DOHH2 (cell line): Measurements from ENCODE around the gene TEX26.

ENCODE experiments used
- H3F3A ChIP-seq: fragments of 200-600 bp; sonication (generic), shearing (Covaris generic); 2 replicates; pipeline ENCODE4 v1.6.0; 2016; ENCODE audit warnings: antibody characterized with exemption, mild to moderate bottlenecking; ENCODE audit not compliant: control insufficient read depth, insufficient read depth
- H3K27ac ChIP-seq: fragments of 200-600 bp; sonication (generic); 2 replicates; pipeline ENCODE4 v1.5.1; 2014; ENCODE audit warnings: low read depth, mild to moderate bottlenecking, low read length, moderate library complexity
- H3K27me3 ChIP-seq: fragments of 200-600 bp; sonication (generic); 2 replicates; pipeline ENCODE4 v1.6.1; 2014; ENCODE audit warnings: mild to moderate bottlenecking, low read length, mixed read lengths; ENCODE audit not compliant: control insufficient read depth
- H3K36me3 ChIP-seq: fragments of 200-600 bp; sonication (generic); 2 replicates; pipeline ENCODE4 v1.6.1; 2014; ENCODE audit warnings: mild to moderate bottlenecking, low read length, moderate library complexity, mixed read lengths; ENCODE audit not compliant: control insufficient read depth
- H3K4me1 ChIP-seq: fragments of 200-600 bp; sonication (generic); 2 replicates; pipeline ENCODE4 v1.6.1; 2014; ENCODE audit warnings: mild to moderate bottlenecking, low read length, mixed read lengths; ENCODE audit not compliant: control insufficient read depth
- H3K4me2 ChIP-seq: fragments of 200-600 bp; sonication (generic); 2 replicates; pipeline ENCODE4 v1.6.0; 2014; ENCODE audit warnings: mild to moderate bottlenecking, low read length, moderate library complexity
- H3K4me3 ChIP-seq: fragments of 200-600 bp; sonication (generic); 2 replicates; pipeline ENCODE4 v1.5.1; 2014; ENCODE audit warnings: mild to moderate bottlenecking, low read length, mixed read lengths
- H3K79me2 ChIP-seq: fragments of 200-600 bp; sonication (generic); 2 replicates; pipeline ENCODE4 v1.6.1; 2014; ENCODE audit warnings: mild to moderate bottlenecking, low read length, mixed read lengths; ENCODE audit not compliant: control insufficient read depth
- H3K9me2 ChIP-seq: fragments of 200-600 bp; sonication (generic); replicated peaks from 2 replicates; pipeline ENCODE4 v1.6.1; 2014; ENCODE audit warnings: mild to moderate bottlenecking, low read length, mixed read lengths; ENCODE audit not compliant: control insufficient read depth
- H3K9me3 ChIP-seq: fragments of 200-600 bp; sonication (generic); 2 replicates; pipeline ENCODE4 v1.6.1; 2014; ENCODE audit warnings: antibody characterized with exemption, low read length, mixed read lengths; ENCODE audit not compliant: control insufficient read depth, insufficient read depth
- H4K20me1 ChIP-seq: fragments of 200-600 bp; sonication (generic); 2 replicates; pipeline ENCODE4 v1.6.0; 2014; ENCODE audit warnings: low read depth, mild to moderate bottlenecking, antibody characterized with exemption, low read length, moderate library complexity; ENCODE audit not compliant: control insufficient read depth, insufficient read depth
- CTCF ChIP-seq: fragments of 200-600 bp; sonication (generic); IDR thresholded peaks from one replicate; pipeline ENCODE4 v1.5.1; 2014; ENCODE audit warnings: antibody characterized with exemption, mild to moderate bottlenecking, low read depth, low read length; ENCODE audit not compliant: poor library complexity, severe bottlenecking
- EZH2phosphoT487 ChIP-seq: fragments of 200-600 bp; sonication (generic); IDR thresholded peaks from 2 replicates; pipeline ENCODE4 v1.6.1; 2017; ENCODE audit warnings: borderline replicate concordance, mild to moderate bottlenecking, antibody characterized with exemption, low read length, moderate library complexity, mixed read lengths

The TEX26 gene

DNA sequence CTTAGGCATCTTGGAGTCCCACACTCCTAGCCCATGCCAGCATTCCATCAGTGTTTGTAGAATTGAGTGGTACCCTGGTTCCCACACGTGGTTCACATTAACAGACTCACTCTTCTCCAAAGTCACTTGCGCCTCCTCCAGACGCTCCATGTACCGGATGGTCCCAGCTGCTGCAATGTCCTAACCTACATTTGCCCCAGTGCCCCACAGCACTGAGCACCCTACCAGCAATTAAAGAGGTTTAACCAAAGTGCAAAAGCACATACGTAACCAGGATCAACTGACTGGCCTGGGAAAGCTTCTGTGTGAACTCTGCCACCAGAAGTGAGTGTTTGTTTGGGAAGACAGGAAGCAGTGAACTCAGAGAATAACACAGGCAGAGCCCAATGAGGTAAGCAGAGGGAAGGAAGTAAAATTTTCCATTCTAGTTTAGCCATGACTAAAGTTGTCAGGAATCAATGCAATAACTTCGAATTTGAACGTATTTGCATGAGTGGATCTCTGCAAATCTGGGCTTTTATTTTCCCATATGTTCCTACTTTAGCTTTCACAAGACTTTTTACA, 33.7 kb upstream of the TEX26 start:
- TF ChIP-seq CTCF, result no peak
- TF ChIP-seq EZH2phosphoT487, result no peak
- no peak overlapping the region for H3K4me3 ChIP-seq
- H3K4me2 ChIP-seq, result no peak overlapping the region
- no peaks in the 10 kb centered on the region for H3K36me3 ChIP-seq
- no peaks in the 10 kb centered on the region for H3K79me2 ChIP-seq
- H3K27ac ChIP-seq, result no peak overlapping the region
- H3K9me2 ChIP-seq, result no peaks in the 10 kb centered on the region
- peaks cover 24% of the 10 kb centered on the region; the same call in 1 of the 2 replicates for H3K27me3 ChIP-seq
- no peaks in the 10 kb centered on the region for H3K9me3 ChIP-seq
- no peaks in the 10 kb centered on the region for H3K4me1 ChIP-seq
- H3F3A ChIP-seq, result no peaks in the 10 kb centered on the region
- no peaks in the 10 kb centered on the region for H4K20me1 ChIP-seq

DNA sequence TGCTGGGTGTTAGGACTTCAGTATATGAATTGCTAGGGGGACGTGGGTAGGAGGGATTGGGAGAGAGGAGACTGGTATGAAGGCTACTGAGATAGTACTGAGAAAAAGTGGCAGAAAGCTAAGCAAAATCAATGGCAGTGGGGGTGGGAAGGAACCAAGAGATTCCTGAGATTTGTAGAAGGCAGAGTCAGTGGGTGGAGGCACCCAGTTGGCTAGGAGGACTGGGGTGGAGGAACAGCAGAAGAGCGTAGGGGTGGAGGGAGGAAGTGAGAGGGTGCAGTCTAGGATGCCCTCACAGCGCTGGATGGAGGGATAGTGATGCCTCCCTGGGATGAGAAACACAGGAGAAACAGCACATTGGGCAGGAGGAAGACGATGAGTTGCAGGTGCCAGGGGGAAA, 32.0 kb upstream of the TEX26 start:
- Histone ChIP-seq H3K79me2 (no peaks in the 10 kb centered on the region), H3K4me3 (no peak overlapping the region), H3K27me3 (peaks cover 24% of the 10 kb centered on the region; the same call in 1 of the 2 replicates), H3K4me1 (no peaks in the 10 kb centered on the region), H3K9me2 (no peaks in the 10 kb centered on the region), H3K36me3 (no peaks in the 10 kb centered on the region), H4K20me1 (no peaks in the 10 kb centered on the region), H3K27ac (no peak overlapping the region), H3F3A (no peaks in the 10 kb centered on the region), H3K9me3 (no peaks in the 10 kb centered on the region), H3K4me2 (no peak overlapping the region)
- TF ChIP-seq CTCF, result no peak
- TF ChIP-seq EZH2phosphoT487, result no peak

DNA sequence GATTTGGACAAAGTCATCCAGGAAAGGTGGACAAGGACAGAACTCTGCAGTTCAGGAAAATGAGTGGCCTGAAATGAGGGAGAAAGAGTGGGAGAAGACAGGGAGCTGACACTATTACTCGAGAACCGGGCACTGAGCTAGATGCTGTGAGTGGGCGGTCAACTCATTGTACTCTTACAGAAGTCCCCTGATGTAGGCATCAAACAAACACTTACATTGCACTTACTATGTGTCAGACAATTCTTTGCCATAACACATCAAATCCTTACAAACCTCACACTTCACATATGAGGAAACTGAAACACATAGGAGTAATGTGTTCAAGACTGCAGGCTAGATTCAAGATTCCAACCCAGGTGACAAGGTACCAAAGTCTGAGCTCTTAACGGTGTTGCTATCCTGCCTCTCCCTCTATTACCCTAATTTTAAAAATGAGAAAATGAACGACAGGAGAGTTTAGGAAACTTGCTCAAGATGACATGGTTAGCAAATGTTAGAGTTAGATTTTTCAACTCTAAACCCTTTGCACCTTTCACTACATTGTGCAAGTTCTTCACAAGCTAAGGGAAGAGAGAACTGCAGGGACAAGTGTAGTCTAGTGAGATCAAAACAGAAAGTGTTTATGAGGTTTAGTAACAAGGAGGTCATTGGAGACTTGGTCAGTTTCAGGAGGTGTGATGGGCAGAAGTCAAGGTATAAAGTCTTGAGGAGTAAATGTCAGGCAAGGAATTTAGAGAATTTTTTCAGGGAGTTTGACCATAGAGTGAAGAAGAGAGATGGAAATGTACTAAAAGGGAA, 31.3 kb upstream of the TEX26 start:
- Histone ChIP-seq H3K9me3 (no peaks in the 10 kb centered on the region), H3K27ac (no peak overlapping the region), H3K27me3 (peaks cover 24% of the 10 kb centered on the region; the same call in 1 of the 2 replicates), H4K20me1 (no peaks in the 10 kb centered on the region), H3K4me2 (no peak overlapping the region), H3K4me1 (no peaks in the 10 kb centered on the region), H3K4me3 (no peak overlapping the region), H3K36me3 (no peaks in the 10 kb centered on the region), H3K9me2 (no peaks in the 10 kb centered on the region), H3K79me2 (no peaks in the 10 kb centered on the region), H3F3A (no peaks in the 10 kb centered on the region)
- no peak for TF ChIP-seq EZH2phosphoT487
- TF ChIP-seq CTCF, result no peak
